Muscle of leg (tissue), 11 donors: Measurements from ENCODE around the gene PRDM2. TPM values are rescaled to one million over a fixed set of nuclear protein-coding genes. Genes with fewer than 3 reads are reported as not detected.
A peak's percentile ranks its signal among the peaks of the same experiment; 100 is the strongest.

ENCODE experiments used
- DNase-seq: peaks from one replicate; pipeline ENCODE4 v3.0.0; 2013
- H3K27ac ChIP-seq: one replicate; pipeline ENCODE4 v1.5.1; 2013; ENCODE audit warnings: mild to moderate bottlenecking, low read length, control low read depth
- H3K27me3 ChIP-seq: one replicate; pipeline ENCODE4 v1.6.1; 2013; ENCODE audit warnings: low read length; ENCODE audit not compliant: control insufficient read depth, insufficient read depth
- H3K36me3 ChIP-seq: one replicate; pipeline ENCODE4 v1.6.1; 2013; ENCODE audit warnings: low read length; ENCODE audit not compliant: control insufficient read depth, insufficient read depth
- H3K4me1 ChIP-seq: one replicate; pipeline ENCODE4 v1.6.1; 2013; ENCODE audit warnings: low read length; ENCODE audit not compliant: control insufficient read depth, insufficient read depth
- H3K4me3 ChIP-seq: one replicate; pipeline ENCODE4 v1.5.1; 2013; ENCODE audit warnings: low read length, control low read depth
- H3K9me3 ChIP-seq: replicated peaks from 2 replicates; pipeline ENCODE4 v1.6.1; 2013; ENCODE audit warnings: low read depth, low read length; ENCODE audit not compliant: control insufficient read depth
- WGBS: methylation state at CpG from one replicate; pipeline ENCODE4 v1.1.5; 2013; ENCODE audit warnings: missing lambda C conversion rate; ENCODE audit not compliant: insufficient coverage; 5-methylcytosine and 5-hydroxymethylcytosine counted together
- polyA plus RNA-seq, 8 donors: library from polyadenylated mRNA; unstranded; fragments of 120-200 nt; gene quantifications; one replicate each; pipeline versions ENCODE4 v1.2.1 to v1.2.3, GENCODE V29; 2013; ENCODE audit warnings: inconsistent platforms in 1 of 8, low replicate concordance in 1 of 8; ENCODE audit not compliant: insufficient read length in 8 of 8, insufficient read depth in 1 of 8
- total RNA-seq: library from RNA; stranded (reverse); fragments of 120-200 nt; gene quantifications from one replicate; pipeline ENCODE4 v1.2.4, GENCODE V29; 2013

The PRDM2 gene
- total and polyA plus RNA-seq, 9 donors, result 17.0 to 45.3 (median 36.8) TPM

DNA sequence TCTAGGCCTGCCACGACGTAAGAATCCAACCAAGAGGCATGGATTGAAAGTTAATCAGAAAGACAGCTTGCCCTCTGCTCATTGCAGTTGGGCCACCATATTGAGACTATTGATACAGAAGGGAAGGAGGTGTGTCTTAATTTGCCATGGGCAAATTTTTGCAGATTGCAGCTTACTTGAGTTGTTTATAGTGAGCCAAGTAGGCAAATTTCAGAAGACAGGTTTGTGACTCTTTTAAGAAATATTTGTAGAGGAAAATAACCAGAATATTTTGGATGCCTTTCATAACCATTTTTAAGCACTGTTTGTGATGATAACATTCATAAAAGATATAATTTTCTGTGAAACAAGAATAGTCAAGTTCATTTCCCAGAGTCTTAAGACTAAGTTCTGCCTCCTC is 74.1 kb downstream of the PRDM2 start:
- Histone ChIP-seq H3K9me3 (no peaks in the 10 kb centered on the region), H3K27me3 (no peaks in the 10 kb centered on the region), H3K36me3 (peaks cover 52% of the 10 kb centered on the region), H3K4me1 (peaks cover 7% of the 10 kb centered on the region), H3K27ac (peak overlapping the region; percentile 38), H3K4me3 (no peak overlapping the region)
- DNase-seq, result no peak
- no CpG with 5 or more reads among the region's 2 CpGs for WGBS

DNA sequence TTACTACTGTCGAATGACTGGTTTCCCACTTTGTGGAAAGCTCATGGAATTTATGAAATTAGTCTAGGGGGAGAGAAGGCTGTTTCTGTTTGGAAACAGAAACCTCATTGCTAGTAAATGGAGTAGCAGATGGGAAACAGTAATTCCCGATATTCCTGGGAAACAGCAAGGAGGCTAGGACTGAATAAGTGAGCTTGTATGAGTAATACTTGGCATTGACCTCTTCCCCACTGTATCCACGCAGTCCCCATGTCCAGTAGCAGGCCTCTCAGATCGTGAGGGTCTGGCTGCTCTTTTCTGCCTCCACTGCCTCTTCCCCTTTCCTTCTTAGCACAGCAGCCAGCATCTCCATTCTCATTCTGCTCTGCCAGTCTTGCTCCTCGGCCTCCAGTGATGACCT is 75.5 kb downstream of the PRDM2 start:
- peak; percentile 93 for DNase-seq
- Histone ChIP-seq H3K4me1 (peaks cover 7% of the 10 kb centered on the region), H3K36me3 (peaks cover 56% of the 10 kb centered on the region), H3K27me3 (no peaks in the 10 kb centered on the region), H3K4me3 (no peak overlapping the region), H3K27ac (peak overlapping the region; percentile 87), H3K9me3 (no peaks in the 10 kb centered on the region)
- 24% methylated on average over 5 of the region's 5 CpGs for WGBS

DNA sequence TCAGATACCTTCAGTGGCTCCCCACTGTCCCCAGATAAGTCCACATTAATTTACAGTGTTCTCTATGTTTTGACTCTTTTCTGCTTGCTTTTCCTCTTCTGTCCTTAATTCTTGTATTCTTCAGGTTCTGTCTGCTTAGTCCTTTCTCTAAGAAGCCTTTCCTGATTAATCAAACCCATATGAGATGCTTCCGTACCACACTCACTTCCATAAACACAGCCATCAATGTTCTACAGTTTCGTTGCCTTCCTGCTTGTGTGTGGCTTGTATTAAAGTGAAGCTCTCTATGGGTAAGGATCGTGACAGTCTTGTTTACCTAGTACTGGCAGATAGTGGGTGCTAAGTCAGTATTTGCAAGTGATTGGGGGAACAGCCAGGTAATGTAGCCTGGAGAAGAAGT is 75.9 kb downstream of the PRDM2 start:
- DNase-seq, result no peak
- H3K9me3 ChIP-seq, result no peaks in the 10 kb centered on the region
- no peak overlapping the region for H3K4me3 ChIP-seq
- no peaks in the 10 kb centered on the region for H3K27me3 ChIP-seq
- peaks cover 7% of the 10 kb centered on the region for H3K4me1 ChIP-seq
- WGBS, result no CpG with 5 or more reads among the region's 3 CpGs
- peak overlapping the region; percentile 87 for H3K27ac ChIP-seq
- H3K36me3 ChIP-seq, result peaks cover 60% of the 10 kb centered on the region

DNA sequence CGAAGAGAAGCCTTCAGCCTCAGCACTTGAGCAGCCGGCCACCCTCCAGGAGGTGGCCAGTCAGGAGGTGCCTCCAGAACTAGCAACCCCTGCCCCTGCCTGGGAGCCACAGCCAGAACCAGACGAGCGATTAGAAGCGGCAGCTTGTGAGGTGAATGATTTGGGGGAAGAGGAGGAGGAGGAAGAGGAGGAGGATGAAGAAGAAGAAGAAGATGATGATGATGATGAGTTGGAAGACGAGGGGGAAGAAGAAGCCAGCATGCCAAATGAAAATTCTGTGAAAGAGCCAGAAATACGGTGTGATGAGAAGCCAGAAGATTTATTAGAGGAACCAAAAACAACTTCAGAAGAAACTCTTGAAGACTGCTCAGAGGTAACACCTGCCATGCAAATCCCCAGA is 78.4 kb downstream of the PRDM2 start:
- DNase-seq, result no peak
- 88% methylated on average over 6 of the region's 7 CpGs for WGBS
- no peaks in the 10 kb centered on the region for H3K27me3 ChIP-seq
- H3K27ac ChIP-seq, result no peak overlapping the region
- no peak overlapping the region for H3K4me3 ChIP-seq
- H3K4me1 ChIP-seq, result peaks cover 15% of the 10 kb centered on the region
- peaks cover 72% of the 10 kb centered on the region for H3K36me3 ChIP-seq
- no peaks in the 10 kb centered on the region for H3K9me3 ChIP-seq

GRCh38 chr1:13779930-13780329 is 79.9 kb downstream of the PRDM2 start:
- Histone ChIP-seq H3K4me3 (no peak overlapping the region), H3K27ac (no peak overlapping the region), H3K4me1 (peaks cover 14% of the 10 kb centered on the region), H3K36me3 (peaks cover 67% of the 10 kb centered on the region), H3K27me3 (no peaks in the 10 kb centered on the region), H3K9me3 (no peaks in the 10 kb centered on the region)
- no peak for DNase-seq
- 74% methylated on average over 5 of the region's 6 CpGs for WGBS

DNA sequence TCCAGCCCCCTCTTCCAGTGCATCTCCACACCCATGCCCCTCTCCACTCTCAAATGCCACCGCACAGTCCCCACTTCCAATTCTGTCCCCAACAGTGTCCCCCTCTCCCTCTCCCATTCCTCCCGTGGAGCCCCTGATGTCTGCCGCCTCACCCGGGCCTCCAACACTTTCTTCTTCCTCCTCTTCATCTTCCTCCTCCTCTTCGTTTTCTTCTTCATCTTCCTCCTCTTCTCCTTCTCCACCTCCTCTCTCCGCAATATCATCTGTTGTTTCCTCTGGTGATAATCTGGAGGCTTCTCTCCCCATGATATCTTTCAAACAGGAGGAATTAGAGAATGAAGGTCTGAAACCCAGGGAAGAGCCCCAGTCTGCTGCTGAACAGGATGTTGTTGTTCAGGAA is 80.8 kb downstream of the PRDM2 start:
- Histone ChIP-seq H3K9me3 (no peaks in the 10 kb centered on the region), H3K4me1 (peaks cover 9% of the 10 kb centered on the region), H3K27me3 (no peaks in the 10 kb centered on the region), H3K36me3 (peaks cover 65% of the 10 kb centered on the region), H3K4me3 (no peak overlapping the region), H3K27ac (peak overlapping the region; percentile 16)
- 98% methylated on average over 4 of the region's 6 CpGs for WGBS
- no peak for DNase-seq

DNA sequence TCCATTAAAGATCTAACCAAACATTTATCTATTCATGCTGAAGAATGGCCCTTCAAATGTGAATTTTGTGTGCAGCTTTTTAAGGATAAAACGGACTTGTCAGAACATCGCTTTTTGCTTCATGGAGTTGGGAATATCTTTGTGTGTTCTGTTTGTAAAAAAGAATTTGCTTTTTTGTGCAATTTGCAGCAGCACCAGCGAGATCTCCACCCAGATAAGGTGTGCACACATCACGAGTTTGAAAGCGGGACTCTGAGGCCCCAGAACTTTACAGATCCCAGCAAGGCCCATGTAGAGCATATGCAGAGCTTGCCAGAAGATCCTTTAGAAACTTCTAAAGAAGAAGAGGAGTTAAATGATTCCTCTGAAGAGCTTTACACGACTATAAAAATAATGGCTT is 81.2 kb downstream of the PRDM2 start:
- Histone ChIP-seq H3K36me3 (peaks cover 60% of the 10 kb centered on the region), H3K4me1 (peaks cover 9% of the 10 kb centered on the region), H3K4me3 (no peak overlapping the region), H3K27me3 (no peaks in the 10 kb centered on the region), H3K9me3 (no peaks in the 10 kb centered on the region), H3K27ac (peak overlapping the region; percentile 77)
- DNase-seq, result no peak
- 77% methylated on average over 4 of the region's 6 CpGs for WGBS

- H3K4me3 ChIP-seq, result no peak overlapping the region
- 35% methylated on average over 13 of the region's 20 CpGs for WGBS
- peaks cover 9% of the 10 kb centered on the region for H3K4me1 ChIP-seq
- H3K27ac ChIP-seq, result peak overlapping the region; percentile 77
- no peaks in the 10 kb centered on the region for H3K27me3 ChIP-seq
- peak; percentile 88 for DNase-seq
- no peaks in the 10 kb centered on the region for H3K9me3 ChIP-seq
- peaks cover 56% of the 10 kb centered on the region for H3K36me3 ChIP-seq
Measured at GRCh38 chr1:13781907-13782633, 82.1 kb downstream of the PRDM2 start.

DNA sequence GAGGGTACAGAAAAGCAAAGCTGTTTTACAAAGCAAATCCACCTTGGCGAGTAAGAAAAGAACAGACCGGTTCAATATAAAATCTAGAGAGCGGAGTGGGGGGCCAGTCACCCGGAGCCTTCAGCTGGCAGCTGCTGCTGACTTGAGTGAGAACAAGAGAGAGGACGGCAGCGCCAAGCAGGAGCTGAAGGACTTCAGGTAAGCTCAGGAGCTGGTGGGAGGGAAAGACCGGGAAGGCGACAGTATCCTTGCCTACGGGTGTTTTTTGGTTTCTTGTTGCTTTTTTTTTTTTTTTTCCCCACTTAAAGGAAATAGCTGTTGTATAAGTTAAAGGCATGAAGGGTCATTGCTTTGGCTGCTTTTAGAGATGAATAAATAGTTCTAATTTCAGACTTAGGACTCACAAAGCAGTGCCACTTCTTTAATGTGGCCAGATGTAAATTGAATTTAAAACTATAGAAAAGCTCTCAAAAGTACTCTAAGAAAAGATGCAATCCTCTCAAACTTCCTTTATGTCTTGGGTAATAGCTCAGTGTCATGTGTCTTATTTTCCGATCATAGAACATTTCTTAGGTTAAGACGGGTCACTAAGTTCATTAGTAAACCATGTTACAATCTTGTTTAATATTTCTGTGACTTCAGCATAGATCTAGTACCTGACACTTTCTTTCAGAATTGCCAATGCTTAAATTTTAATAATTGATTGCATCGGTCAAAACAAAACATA is 82.8 kb downstream of the PRDM2 start:
- H3K27me3 ChIP-seq, result no peaks in the 10 kb centered on the region
- peak; percentile 27 for DNase-seq
- peak overlapping the region; percentile 45 for H3K27ac ChIP-seq
- WGBS, result 70% methylated on average over 7 of the region's 12 CpGs
- H3K9me3 ChIP-seq, result no peaks in the 10 kb centered on the region
- no peak overlapping the region for H3K4me3 ChIP-seq
- peaks cover 48% of the 10 kb centered on the region for H3K36me3 ChIP-seq
- H3K4me1 ChIP-seq, result peaks cover 9% of the 10 kb centered on the region

DNA sequence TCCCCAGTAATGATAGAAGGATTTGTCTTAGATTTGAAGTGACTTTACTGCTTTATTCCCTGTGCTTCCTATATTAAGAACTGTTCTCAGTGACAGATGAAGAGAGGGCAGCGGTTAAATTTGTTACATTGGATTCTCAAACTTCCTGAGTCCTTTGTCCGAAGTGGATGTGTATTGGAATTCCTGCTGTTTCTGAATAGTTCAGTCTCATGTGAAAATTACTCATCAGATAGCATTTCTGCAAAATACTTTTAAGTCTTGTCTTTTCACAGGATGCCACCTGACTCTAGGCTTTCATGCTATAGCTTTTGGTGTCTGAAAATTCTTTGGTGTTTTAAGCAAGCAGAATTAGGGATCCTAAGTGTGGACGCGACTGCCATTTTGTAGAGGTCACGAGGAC is 83.6 kb downstream of the PRDM2 start:
- H3K27me3 ChIP-seq, result no peaks in the 10 kb centered on the region
- H3K4me3 ChIP-seq, result no peak overlapping the region
- H3K4me1 ChIP-seq, result peaks cover 9% of the 10 kb centered on the region
- H3K36me3 ChIP-seq, result peaks cover 47% of the 10 kb centered on the region
- H3K9me3 ChIP-seq, result no peaks in the 10 kb centered on the region
- no peak overlapping the region for H3K27ac ChIP-seq
- WGBS, result 72% methylated on average over 3 of the region's 5 CpGs
- no peak for DNase-seq
